HEK293T (cell line): ENCODE data around the gene LRG1.

Experiments
- ARNT ChIP-seq: fragments of 450-650 bp; IDR thresholded peaks from 2 replicates; pipeline ENCODE4 v1.6.1; 2017; ENCODE audit warnings: mild to moderate bottlenecking
- BHLHE40 ChIP-seq: fragments of 450-650 bp; IDR thresholded peaks from 2 replicates; pipeline ENCODE4 v1.6.1; 2016; ENCODE audit warnings: mild to moderate bottlenecking, moderate library complexity, borderline replicate concordance
- FOXA1 ChIP-seq: fragments of 450-650 bp; IDR thresholded peaks from 2 replicates; pipeline ENCODE4 v1.6.1; 2016; ENCODE audit warnings: mild to moderate bottlenecking
- FOXK2 ChIP-seq: fragments of 450-650 bp; IDR thresholded peaks from 2 replicates; pipeline ENCODE4 v1.6.1; 2016; ENCODE audit warnings: mild to moderate bottlenecking
- FOXM1 ChIP-seq: fragments of 450-650 bp; IDR thresholded peaks from 2 replicates; pipeline ENCODE4 v1.6.1; 2017; ENCODE audit warnings: mild to moderate bottlenecking, borderline replicate concordance
- HDGF ChIP-seq: fragments of 450-650 bp; IDR thresholded peaks from 2 replicates; pipeline ENCODE4 v1.6.1; 2017; ENCODE audit warnings: antibody characterized with exemption, borderline replicate concordance
- SP1 ChIP-seq: fragments of 450-650 bp; IDR thresholded peaks from 2 replicates; pipeline ENCODE4 v1.6.1; 2017
- TARDBP ChIP-seq: fragments of 450-650 bp; IDR thresholded peaks from 2 replicates; pipeline ENCODE4 v1.6.1; 2016

DNA sequence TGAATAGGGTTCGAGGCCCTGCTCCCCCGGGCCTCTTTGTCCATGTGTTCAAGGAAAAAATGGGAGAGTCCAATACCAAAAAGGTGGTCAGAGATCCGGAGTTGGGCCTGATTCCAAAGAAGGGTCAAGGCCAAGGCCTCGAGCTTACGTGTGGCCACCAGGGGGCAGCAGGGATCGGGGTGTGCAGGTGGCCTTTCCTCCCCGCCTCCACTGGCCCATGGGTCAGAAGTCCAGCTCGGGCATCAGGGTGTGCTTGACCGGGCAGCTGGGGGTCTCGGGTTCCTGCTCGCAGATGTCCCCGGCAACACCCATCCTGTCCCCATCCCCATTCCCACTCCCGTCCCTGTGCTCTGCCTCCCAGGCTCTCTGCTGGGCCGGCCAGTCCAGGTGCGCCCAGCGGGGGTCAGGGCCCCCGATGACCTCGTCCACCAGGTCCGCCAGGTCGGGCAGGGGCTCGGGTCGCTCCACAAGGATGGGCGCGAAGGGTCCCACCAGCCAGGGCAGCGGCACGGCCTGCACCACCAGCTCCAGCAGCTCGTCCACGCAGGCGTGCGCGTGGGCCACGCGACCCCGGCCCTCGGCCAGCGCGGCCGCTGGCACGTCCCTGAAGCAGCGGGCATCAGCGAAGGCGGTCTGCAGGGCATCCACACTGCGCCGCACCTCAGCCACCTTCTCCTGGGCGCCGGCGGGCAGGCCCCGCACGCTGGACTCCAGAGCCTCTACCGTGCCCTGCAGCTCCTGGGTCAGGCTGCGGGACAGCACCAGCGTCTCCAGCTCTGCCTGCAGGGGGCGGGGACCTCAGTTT is 16.3 kb downstream of the LRG1 start:
- TF ChIP-seq SP1, result no peak
- TF ChIP-seq FOXK2, result no peak
- no peak for TF ChIP-seq TARDBP
- no peak for TF ChIP-seq HDGF
- no peak for TF ChIP-seq FOXM1
- no peak for TF ChIP-seq BHLHE40
- no peak for TF ChIP-seq ARNT
- no peak for TF ChIP-seq FOXA1
